NCI-H2081 (cell line): ENCODE measurements around the gene RBM17.
"Not testable (repeated sequence)": the region's sequence is repeated elsewhere in the genome, so short reads cannot be mapped to it uniquely, and the experiment has no call there.

Experiments used
- DNase-seq, 2 experiments: peaks; one replicate each; lab custom pipeline; 2025; lab: John Stamatoyannopoulos, UW

Gene RBM17

DNA sequence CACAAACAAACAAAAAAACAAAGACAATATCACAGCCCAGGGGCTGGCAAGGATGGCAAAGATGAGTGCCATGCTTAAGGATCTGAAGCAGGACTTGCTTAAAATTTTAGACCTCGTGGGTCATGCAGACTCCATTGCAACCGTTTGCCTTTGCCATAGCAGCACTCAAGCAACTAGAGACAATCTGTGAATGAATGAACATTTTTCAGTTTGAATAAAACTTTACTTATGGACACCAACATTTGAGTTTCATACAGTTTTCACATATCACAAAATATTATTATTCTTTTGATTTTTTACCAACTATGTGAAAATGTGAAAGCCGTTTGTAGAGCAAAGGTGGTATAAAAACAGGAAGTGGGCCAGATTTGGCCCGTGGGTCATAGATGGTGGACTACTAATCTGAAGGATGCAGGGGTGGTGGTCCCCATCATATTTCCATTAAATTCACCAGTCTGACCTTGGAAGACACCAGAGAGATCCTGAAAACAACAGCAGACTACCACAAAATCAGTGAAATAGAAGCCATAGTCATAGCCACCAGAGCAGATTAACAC lies 8.3 kb upstream of the RBM17 start:
- no peak for DNase-seq

DNA sequence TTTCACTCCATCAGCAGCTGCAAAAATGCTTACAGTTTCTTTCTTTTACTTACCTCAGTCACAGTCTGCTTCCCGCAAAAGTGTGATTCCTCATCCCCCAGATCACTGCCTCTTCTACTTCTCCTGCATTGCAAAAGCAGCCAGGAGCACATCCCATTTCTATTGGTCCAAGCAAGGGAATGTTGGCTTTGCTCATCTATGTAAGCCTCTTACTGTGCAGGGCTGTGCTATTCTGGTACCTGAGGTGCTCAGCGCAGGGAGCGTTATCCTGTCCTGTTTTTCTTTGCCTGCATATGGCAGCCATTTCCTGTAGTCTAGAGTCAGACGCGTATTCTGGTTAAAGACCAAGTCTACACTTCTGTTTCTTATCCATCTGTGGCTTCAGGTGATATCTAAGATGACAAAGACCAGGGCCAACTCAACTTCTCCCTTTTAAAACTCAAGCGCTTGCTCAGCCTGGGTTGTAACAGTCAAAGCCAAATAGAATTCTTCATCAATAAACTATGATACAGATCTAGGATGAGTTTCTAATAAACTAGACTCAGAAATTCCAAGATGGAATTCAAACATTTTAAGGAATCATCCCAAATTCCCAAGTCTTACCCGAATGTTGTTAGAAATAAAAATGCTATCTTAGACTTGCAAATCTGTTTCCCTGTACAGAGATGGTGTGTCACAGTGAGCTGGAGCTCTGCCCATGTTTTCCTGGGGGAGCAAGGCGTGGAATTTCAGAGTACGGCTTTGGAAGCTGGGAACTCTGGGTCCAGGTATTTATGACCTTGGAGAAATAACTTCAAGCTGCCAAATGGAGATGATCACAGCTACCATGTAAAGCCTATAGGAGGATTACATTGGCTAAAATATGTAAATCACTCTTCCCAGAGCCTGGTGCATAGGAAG lies 6.1 kb upstream of the RBM17 start:
- no peak for DNase-seq

DNA sequence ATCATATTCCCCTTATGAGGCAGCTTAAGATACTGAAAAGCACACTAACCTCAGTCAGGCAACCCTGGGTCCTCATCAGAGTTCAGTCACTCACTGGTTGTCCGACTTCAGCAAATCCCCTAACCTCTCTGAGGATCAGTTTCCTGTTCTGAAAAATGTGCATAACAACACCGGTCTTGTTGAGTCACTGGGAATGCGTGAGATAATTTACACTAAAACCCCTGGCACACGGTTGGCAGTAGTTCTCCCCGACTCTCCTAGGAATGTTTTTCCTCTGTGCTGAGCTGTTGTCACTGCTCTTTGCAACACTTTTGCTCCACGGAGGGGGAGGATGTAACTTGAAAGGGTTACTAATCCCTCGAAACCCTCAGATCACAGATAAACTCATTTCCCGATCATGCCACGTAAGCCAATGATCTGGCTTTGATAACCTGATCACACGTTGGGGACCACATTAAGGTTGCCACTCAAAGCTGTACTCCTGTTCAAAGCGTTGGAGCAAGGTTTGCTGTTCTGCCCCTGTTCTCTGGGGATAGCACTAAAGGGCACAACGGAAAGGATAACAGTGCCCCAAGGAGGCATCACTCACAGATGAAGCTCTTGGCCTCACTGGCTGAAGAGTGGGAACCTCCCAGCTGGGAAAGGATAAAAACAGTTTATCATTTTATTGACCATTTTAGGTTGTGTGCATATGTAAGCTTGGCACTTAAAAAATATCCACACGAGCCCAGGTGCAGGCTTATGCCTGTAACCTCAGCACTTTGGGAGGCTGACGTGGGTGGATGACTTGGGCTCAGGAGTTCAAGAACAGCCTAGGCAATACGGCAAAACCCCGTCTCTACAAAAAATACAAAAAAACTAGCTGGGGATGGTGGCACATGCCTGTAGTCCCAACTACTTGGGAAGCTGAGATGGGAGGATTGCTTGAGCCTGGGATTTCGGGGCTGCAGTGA lies 5.0 kb upstream of the RBM17 start:
- DNase-seq: no peak

DNA sequence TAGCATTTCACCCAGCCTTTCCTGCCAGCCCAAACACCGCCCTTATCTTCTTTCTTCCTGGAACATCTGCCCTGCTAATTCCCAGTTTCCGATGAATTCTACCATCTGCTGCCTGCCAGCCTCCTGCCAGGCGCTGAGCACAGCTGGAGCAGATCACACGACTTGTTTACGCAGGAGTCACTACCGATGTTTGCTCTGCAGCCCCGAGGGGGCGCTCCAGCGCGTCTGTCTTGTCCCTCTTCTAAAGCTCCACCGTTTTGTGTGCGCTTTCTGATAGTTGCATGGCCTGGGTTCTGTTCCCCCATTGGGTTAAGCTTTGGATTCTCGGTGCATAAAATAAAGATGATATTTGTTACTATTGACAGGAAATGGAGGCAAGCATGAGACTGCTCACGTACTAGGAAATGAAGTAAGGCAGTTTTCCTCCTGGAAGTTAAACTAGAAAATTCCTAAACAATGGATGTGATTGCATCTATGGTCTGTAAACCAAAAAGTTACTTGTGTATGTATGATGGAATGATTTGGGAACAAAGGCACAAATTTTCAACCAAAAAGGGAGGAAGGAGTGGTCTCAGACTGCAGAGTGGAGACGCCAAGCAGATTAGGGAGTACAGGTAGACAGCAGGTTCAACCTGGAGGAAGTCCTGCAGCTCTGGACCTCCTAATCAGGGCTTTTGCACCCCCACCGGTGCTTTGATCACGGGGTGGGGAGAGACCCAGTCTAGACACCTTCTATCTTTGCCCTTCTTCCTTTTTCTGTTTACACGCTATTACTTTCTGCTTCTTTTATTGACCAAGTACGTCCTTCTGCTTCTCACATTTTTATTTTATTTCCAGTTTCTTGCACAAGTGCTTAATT lies 2.2 kb upstream of the RBM17 start:
- DNase-seq: peak; percentile 81 to 92

DNA sequence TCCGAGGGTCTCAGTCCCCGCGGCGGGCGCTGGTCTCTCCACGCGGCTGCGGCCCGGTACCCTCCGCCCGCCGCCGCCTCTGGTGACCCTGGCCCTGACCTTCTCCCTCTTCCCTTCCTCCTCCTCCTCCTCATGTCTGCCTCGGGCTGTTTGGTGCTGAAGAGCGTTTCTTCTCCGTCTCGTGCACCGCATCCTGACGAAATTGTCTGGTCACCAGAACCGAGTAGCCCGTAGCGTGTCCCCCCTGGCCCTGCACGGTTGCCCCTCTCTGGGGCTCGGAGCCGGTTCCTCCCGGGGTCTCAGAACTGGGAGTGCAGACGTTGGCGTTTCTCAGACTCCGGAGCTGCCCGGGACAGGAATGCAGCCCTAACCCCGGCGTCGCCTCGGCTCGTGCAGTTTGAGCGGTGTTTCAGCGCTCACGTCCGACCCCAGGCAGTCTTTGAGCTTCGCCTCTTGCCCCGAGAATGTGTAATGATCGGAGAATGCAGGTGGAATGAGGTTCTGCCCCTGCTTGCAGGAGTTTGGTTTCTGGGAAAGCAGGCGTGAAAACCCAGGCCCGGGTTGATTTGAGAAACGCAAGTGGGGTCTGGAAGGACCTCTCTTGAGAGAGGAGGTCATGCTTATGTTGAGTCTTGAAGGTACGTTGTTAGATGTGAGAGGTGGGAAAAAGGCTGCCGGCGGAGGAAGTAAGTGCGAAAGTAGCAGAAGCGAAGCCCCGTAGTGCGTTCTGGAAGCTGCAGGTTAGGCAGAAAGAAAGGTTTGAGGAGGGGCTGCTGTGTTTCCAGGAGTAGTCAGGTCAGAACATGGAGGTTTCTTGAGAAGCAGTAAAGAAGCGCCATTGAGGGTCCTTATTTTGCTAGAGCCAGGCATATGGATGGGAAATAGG lies 743 bp downstream of the RBM17 start:
- DNase-seq: no peak

DNA sequence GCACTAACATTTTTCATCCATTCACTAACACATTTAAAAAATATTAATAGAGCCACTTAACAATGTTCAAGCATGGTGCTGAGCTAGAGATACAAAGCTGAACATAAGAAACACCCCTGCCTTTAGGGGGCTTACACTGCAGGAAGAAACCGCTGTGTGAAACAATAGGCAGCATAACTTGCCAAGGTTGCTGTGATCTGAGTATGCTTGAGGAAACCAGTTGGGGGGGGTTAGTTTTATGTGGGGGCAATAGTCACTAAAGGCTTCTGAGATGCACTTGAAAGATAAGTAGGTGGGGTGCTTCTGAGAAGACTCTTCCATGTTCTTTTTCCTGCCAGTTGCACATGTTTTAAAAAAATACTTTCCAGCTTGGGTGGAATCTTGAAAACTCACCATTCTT lies 2.8 kb downstream of the RBM17 start:
- DNase-seq: no peak

DNA sequence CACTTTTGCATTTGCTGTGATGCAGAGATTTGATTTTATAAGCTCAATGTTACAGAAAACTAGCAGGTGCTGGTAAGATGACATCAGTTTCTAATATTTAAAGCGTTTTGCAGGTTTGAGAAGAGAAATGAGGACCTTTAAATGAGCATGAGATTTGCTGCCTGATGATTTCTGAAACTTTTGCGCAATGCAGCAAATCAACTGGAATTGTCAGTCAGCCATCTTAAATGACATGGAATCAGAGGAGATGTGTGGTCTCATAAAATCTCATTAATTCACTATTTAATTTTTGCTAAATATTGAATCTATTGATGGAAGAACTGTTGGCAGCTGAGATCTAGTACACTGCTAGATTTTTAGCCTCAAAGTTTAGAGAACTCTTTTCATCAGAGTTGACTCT lies 3.9 kb downstream of the RBM17 start:
- DNase-seq: no peak

DNA sequence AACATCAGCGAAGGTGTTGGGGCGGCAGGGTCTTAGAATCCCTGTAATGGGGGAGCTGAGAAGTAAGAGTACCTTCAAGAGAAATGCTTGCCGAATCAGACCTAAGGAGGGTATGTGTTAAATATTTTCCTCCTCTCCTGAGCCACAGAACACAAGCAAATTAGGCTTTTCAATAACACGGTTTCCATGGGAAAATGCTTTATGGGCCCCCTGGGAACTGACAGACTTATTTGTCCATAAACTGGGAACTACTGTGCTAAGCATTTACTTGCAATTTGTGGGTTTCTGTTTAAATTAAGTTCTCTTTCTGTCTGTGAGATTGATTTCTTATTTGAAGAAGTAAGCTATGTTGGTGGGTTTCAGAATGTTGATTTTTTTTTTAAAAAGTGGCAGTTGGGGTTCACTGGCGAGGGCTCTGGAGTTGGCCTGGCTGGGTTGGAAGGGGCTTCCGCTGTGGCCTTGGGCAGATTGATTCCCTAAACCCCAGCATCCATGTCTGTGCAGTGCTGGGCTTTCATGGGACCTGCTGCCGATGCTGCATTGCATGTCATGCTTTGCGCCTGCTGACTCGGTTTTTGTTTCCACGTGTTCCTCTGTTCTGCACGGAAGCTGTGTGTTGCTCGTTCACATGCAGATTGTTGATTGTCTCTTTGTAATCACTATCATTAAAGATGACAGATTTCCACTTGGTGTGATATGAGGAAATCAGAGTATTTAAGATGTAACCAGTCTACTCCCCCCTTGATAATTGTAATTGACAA lies 7.2 kb downstream of the RBM17 start:
- no peak for DNase-seq

DNA sequence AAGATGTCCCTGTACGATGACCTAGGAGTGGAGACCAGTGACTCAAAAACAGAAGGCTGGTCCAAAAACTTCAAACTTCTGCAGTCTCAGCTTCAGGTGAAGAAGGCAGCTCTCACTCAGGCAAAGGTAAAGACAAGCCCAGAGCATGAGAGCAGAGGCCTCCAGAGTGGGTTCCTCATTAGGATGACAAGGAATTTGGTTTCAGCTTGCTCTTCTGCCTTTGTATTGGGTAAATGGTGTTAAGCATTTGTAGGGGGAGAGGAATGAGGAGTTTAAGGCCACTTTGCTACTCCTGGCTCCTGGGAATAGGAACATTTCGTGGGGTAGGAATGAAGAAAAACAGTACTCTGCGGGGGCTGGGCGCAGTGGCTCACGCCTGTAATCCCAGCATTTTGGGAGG lies 8.2 kb downstream of the RBM17 start:
- DNase-seq: no peak

DNA sequence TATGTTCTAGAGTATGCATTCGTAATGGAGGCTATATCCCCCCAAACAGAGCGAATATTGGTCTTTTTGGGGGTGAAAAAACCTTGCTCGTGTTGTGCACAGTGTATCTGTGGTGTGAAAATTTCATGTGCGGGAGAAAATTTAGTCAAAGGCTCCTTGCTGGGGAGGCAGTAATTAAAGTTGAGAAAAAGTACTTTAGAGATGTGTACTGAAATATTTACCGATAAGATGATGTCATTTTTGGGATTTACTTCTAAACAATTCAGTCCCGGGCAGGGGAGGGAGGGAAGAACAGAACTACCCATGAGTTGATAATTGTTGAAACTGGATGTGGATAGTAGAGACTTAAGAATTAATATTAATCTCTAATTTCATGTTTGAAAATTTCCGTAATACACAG lies 9.3 kb downstream of the RBM17 start:
- DNase-seq: no peak

DNA sequence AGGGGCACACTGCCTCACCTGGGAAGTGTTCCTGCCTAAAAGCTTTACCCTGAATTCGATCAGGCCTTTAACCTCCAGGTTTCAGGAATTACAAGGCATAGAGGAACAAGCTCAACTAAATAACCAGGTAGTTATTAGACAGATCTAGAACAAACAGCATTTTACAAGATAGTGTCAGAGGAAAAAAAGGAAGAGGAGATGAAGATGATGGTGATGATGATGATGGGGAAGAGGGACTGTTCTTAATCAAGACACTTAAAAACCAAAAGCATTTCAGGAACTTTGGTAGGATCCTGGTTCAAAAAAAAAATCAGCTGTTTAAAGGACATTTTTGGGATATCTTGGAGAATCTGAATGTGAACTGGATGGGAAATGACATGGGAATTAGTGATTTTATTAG lies 11.5 kb downstream of the RBM17 start:
- DNase-seq: no peak

DNA sequence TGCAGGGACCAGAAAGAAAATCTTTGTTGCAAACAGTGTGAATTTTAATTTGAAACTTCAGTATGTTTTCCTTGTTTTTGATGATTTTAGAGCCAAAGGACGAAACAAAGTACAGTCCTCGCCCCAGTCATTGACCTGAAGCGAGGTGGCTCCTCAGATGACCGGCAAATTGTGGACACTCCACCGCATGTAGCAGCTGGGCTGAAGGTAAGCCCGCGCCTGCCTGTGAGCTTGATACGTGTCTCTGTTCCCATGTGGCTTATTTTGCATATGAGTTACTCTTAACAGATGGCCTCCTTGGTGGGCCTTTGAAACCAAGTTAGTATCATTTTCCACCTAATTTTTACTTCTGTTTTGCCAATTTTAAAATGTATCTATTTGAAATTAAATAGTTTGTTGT lies 12.3 kb downstream of the RBM17 start:
- no peak for DNase-seq

DNA sequence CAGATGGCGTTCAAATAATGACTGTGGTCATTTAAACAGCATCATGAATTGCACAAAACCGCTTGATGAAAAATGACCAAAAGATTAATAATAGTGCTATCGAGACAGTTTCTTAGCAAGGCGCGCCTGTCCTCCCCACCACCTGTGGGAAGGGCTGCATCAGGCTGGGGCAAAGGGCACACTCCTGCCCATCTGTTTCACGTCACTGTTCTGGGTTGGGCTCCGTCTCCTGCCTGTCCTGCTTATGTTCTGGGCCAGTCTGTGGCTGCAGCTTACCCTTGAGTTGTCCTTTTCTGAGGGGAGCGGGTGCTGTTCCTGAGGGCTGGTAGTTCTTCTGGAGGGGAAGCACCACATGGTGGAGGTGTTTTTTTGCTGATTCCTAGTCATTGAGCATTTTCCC lies 13.3 kb downstream of the RBM17 start:
- no peak for DNase-seq

DNA sequence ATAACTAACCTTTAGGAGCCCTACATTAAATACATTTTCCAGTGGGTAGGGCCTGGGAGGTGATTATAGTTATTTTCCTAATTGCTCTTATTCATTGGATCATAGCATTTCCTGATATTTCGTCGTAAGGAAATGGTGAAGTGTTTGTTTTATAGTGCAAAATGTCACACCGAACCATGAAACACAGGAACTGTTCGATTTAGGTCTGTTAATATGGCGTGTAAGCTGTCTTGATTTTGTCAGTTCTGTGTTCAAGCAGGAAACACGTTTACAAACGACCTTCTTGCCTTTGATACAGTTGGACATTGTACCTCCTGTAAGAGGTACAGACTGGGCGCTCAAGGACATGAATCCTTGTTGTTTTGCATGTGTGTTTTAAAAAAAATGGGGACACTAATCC lies 14.8 kb downstream of the RBM17 start:
- DNase-seq: no peak

DNA sequence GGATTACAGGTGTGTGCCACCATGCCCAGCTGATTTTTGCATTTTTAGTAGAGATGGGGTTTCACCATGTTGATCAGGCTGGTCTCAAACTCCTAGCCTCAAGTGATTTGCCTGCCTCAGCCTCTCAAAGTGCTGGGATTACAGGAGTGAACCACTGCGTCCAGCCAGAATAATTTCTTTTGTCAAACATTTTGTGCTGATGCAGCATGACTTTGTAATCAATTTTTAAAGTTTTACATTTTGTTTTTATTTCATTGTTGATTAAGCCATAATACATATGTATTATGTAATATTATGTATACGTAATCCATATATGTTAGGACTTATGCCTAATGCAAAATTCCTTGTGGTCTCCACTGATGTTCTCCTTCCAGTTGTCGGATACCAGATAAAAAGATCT lies 18.8 kb downstream of the RBM17 start:
- not testable (repeated sequence) for DNase-seq

DNA sequence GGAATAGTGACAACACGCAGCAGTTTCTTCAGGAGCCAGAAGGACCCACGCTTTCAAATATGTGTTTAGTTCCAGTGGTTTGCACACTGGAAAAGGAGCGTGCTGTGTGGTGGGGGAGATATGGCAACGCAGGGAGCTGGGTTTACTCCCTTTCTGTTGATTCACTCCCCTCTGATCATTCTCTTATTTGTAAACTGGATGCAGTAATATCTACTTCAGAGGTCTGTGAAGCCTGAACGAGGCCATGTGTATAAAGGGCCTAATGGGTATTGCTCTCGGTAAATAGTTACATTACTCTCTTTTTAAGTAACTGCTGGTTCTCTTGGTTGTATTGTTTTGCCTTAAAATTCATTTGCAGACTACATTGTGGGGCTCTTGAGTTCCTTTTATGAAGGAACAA lies 19.2 kb downstream of the RBM17 start:
- no peak for DNase-seq

DNA sequence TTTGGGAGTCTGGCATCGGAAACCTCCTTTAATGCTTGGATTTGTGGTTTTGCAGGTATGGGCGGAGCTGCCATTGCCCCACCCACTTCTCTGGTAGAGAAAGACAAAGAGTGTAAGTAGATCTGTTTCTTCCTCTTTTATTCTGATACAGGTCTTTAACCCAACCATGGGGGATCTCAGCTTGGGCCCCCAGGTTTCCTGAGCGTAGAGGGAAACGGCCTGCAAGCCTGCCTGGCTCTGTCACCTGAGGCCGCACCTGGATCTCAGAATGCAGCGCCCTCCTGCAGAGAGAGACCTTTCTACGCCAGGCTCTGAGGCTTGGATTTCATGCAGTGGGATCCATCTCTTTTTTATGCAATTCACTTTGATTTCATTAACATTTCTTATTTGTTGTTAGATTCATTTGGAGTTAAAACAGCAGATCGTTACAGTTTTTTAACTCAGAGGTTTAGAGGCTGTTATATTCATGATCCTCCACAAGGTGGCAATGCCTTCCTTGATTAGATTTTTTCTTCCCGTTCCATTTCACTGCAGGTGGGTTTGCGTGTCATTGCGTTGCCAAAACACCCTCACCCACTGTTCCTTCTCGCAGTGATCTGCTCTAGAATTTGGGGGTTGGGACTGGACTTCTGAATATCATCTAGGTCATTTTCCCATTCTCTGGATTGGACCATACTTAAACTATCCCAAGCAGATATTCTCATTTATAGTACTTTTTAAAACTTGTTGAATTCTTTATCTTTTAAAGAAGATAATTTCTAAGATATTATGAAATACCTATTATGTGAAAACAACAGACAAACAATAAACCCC lies 20.0 kb downstream of the RBM17 start:
- peak; percentile 27 to 48 for DNase-seq

DNA sequence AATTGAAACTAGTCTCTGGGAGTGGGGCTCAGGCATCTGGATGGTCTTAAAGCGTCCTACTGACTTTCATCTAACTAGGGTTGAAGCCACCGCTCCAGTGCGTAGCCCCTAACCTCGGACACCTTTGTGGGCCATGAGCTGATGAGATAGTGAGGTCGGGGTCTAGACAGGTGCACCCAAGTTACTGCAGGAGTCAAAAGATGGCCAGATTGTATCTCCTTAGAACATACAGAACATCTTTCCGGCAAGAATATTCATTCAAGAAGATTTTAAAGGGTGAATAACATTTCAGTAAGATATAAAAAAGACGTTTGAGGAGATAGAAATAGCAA lies 20.6 kb downstream of the RBM17 start:
- no peak for DNase-seq

DNA sequence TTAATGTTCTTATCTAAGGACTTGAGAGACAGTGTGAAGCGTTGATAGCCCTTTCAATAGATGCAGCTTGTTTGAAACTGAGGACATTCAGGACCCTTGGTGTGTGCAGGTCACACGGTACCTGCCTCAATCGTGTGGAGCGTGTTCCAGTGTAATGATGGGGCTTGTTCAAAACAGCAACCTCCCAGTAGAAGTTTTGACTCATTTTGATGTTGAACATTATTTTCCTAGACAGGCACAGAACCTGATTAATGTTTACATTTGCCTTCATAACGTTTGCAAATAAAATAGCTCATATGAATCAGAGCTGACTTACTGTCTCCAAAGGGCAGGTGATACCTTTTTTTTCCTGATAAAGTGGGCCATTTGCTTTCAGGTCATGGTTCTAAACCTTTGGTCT lies 21.3 kb downstream of the RBM17 start:
- no peak for DNase-seq
